WTC11 (cell line): Measurements from ENCODE around the gene OLFML3.

Experiments used
- CREB1 ChIP-seq: sonication (generic); formaldehyde crosslinking; IDR thresholded peaks from 2 replicates; pipeline ENCODE4 v1.8.0; 2023; ENCODE audit warnings: mild to moderate bottlenecking, missing genetic modification reagents
- TEAD4 ChIP-seq: sonication (generic); formaldehyde crosslinking; IDR thresholded peaks from 2 replicates; pipeline ENCODE4 v1.8.0; 2022; ENCODE audit warnings: mild to moderate bottlenecking, missing genetic modification reagents
- TF ChIP-seq, protein P1 (sequence below): fragments of 200-600 bp; IDR thresholded peaks from 2 replicates; pipeline ENCODE4 v1.8.0; 2022; ENCODE audit warnings: antibody characterized with exemption
- TF ChIP-seq, protein P2 (sequence below): sonication (generic); formaldehyde crosslinking; IDR thresholded peaks from 2 replicates; pipeline ENCODE4 v1.8.1; 2023; ENCODE audit warnings: mild to moderate bottlenecking, missing genetic modification reagents
- TF ChIP-seq, protein P3 (sequence below): sonication (generic); formaldehyde crosslinking; conservative IDR thresholded peaks from 2 replicates; pipeline ENCODE4 v1.8.1; 2022; ENCODE audit warnings: mild to moderate bottlenecking, missing genetic modification reagents
- TF ChIP-seq, protein P4 (sequence below): sonication (generic); formaldehyde crosslinking; IDR thresholded peaks from 2 replicates; pipeline ENCODE4 v1.8.0; 2022; ENCODE audit warnings: mild to moderate bottlenecking, missing genetic modification reagents

DNA sequence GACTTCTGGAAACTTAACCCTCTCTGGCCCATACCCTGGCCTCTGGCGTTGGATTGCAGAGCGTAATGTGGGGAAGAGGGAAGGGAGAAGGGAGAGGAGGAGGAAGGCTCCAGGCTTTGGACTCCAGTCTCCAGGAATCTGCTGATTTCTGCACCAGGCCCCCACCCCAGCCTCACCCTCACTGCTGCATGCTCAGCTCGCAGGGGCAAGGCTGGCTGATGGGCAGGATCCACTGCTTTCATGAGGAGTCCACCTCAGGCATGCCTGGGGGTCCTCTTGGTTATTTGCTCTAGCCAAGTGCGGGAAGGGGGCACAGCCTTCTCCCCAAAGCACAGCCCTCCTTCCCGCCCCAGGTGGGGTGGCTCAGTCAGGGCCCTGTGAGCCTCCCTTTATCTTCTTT, 3.7 kb downstream of the OLFML3 start:
- TF ChIP-seq, protein P1, sequence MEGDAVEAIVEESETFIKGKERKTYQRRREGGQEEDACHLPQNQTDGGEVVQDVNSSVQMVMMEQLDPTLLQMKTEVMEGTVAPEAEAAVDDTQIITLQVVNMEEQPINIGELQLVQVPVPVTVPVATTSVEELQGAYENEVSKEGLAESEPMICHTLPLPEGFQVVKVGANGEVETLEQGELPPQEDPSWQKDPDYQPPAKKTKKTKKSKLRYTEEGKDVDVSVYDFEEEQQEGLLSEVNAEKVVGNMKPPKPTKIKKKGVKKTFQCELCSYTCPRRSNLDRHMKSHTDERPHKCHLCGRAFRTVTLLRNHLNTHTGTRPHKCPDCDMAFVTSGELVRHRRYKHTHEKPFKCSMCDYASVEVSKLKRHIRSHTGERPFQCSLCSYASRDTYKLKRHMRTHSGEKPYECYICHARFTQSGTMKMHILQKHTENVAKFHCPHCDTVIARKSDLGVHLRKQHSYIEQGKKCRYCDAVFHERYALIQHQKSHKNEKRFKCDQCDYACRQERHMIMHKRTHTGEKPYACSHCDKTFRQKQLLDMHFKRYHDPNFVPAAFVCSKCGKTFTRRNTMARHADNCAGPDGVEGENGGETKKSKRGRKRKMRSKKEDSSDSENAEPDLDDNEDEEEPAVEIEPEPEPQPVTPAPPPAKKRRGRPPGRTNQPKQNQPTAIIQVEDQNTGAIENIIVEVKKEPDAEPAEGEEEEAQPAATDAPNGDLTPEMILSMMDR: no peak
- TF ChIP-seq, protein P2, sequence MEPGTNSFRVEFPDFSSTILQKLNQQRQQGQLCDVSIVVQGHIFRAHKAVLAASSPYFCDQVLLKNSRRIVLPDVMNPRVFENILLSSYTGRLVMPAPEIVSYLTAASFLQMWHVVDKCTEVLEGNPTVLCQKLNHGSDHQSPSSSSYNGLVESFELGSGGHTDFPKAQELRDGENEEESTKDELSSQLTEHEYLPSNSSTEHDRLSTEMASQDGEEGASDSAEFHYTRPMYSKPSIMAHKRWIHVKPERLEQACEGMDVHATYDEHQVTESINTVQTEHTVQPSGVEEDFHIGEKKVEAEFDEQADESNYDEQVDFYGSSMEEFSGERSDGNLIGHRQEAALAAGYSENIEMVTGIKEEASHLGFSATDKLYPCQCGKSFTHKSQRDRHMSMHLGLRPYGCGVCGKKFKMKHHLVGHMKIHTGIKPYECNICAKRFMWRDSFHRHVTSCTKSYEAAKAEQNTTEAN (CRISPR knock-in tag): no peak
- TF ChIP-seq TEAD4 (no peak), CREB1 (no peak)
- TF ChIP-seq, protein P3, sequence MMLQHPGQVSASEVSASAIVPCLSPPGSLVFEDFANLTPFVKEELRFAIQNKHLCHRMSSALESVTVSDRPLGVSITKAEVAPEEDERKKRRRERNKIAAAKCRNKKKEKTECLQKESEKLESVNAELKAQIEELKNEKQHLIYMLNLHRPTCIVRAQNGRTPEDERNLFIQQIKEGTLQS (CRISPR knock-in tag): no peak
- TF ChIP-seq, protein P4, sequence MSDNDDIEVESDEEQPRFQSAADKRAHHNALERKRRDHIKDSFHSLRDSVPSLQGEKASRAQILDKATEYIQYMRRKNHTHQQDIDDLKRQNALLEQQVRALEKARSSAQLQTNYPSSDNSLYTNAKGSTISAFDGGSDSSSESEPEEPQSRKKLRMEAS: 0 out of 2 replicates have a peak, but pooled peaks have one; percentile 6
